Measurements from ENCODE around the gene KMT2E. TPM values are rescaled to one million over a fixed set of nuclear protein-coding genes. Genes with fewer than 3 reads are reported as not detected.
A peak's percentile ranks its signal among the peaks of the same experiment; 100 is the strongest.

Gene KMT2E
- total RNA-seq, 1 experiment from 2014 or later = 38.2 TPM

- no peak overlapping the region for H2AK5ac ChIP-seq (ENCODE audit: insufficient read length, low read length)
- no peak overlapping the region for H2BK15ac ChIP-seq (ENCODE audit: low read depth, low read length)
- no peaks in the 10 kb centered on the region for H3K79me2 ChIP-seq (ENCODE audit: insufficient read depth, low read length)
- Mint-ChIP-seq H3K9me3 (no peaks in the 10 kb centered on the region), H3K4me3 (no peak overlapping the region), H3K27me3 (ENCODE audit: low read depth) (no peaks in the 10 kb centered on the region), H3K4me1 (peaks cover 4 to 6% of the 10 kb centered on the region in 2 experiments; a peak in 3 of 4 replicates), H3K36me3 (ENCODE audit: insufficient read depth in 1 of 3, low read depth in 3 of 3) (peaks cover 36 to 73% (median 67%) of the 10 kb centered on the region in 3 experiments), H3K27ac (peak overlapping the region in 2 of 3 experiments; percentile 69 to 88; a peak in 3 of 7 replicates)
- no peak overlapping the region for H4K8ac ChIP-seq (replicated peaks; ENCODE audit: insufficient read length, low read depth, low read length)
- no peaks in the 10 kb centered on the region for H3K4me1 ChIP-seq (ENCODE audit: insufficient read depth, low read length)
- no peaks in the 10 kb centered on the region for H3K23me2 ChIP-seq (ENCODE audit: insufficient read length, low read depth, low read length, poor library complexity, severe bottlenecking)
- no peak overlapping the region for H3K56ac ChIP-seq (ENCODE audit: insufficient read length, low read depth, low read length)
- H3K79me1 ChIP-seq (ENCODE audit: insufficient read depth, low read depth, low read length, poor library complexity, severe bottlenecking) = no peaks in the 10 kb centered on the region
- H2BK120ac ChIP-seq (ENCODE audit: low read depth, low read length, poor library complexity, severe bottlenecking) = no peak overlapping the region
- no peaks in the 10 kb centered on the region for H4K20me1 ChIP-seq (ENCODE audit: control insufficient read depth, insufficient read depth, insufficient read length)
- H3K9me3 ChIP-seq (ENCODE audit: control insufficient read depth, low read depth, low read length) = no peaks in the 10 kb centered on the region
- no peak for TF ChIP-seq CTCF (conservative IDR thresholded peaks at IDR 0.05)
- H3K23ac ChIP-seq (ENCODE audit: insufficient read length, low read depth, low read length) = no peak overlapping the region
- H2BK20ac ChIP-seq (ENCODE audit: low read depth, low read length, poor library complexity, severe bottlenecking) = no peak overlapping the region
- no peak overlapping the region for H2BK5ac ChIP-seq (ENCODE audit: insufficient read length, low read length)
- no peak overlapping the region for H2AFZ ChIP-seq (ENCODE audit: low read length)
- H3T11ph ChIP-seq (ENCODE audit: low read length) = no peak overlapping the region
- no CpG with 5 or more reads among the region's 11 CpGs for WGBS (ENCODE audit: extremely low coverage, insufficient read length, low lambda C conversion rate)
- no peak overlapping the region for H3K14ac ChIP-seq (ENCODE audit: insufficient read depth, low read length)
- no peak overlapping the region for H3K9ac ChIP-seq (ENCODE audit: extremely low read depth, insufficient read length, low read length)
- H3K18ac ChIP-seq (ENCODE audit: insufficient read length, low read depth, low read length) = no peak overlapping the region
- no peak overlapping the region for H3K4ac ChIP-seq (ENCODE audit: low read depth, low read length)
- DNase-seq = no peak
- no peak overlapping the region for H3K4me2 ChIP-seq (ENCODE audit: insufficient read depth, insufficient read length, low read length)
- H3K27me3 ChIP-seq (ENCODE audit: insufficient read depth, low read length) = no peaks in the 10 kb centered on the region
- H3K27ac ChIP-seq (ENCODE audit: insufficient read length, low read depth, low read length) = no peak overlapping the region
- H2BK12ac ChIP-seq (ENCODE audit: insufficient read length, low read depth, low read length) = no peak overlapping the region
- H4K5ac ChIP-seq (ENCODE audit: insufficient read length, low read depth, low read length) = no peak overlapping the region
- no peak overlapping the region for H4K91ac ChIP-seq (ENCODE audit: insufficient read length, low read depth, low read length)
Observed at GRCh38 chr7:105112440-105113418, 98.7 kb downstream of the KMT2E start.
